ENCODE results near the gene APOA5. TPM values are rescaled to one million over a fixed set of nuclear protein-coding genes. Genes with fewer than 3 reads are reported as not detected.

Gene APOA5
- total and polyA plus RNA-seq, 2 of the 4 experiments (the other 2 are of a cell fraction): not detected

DNA sequence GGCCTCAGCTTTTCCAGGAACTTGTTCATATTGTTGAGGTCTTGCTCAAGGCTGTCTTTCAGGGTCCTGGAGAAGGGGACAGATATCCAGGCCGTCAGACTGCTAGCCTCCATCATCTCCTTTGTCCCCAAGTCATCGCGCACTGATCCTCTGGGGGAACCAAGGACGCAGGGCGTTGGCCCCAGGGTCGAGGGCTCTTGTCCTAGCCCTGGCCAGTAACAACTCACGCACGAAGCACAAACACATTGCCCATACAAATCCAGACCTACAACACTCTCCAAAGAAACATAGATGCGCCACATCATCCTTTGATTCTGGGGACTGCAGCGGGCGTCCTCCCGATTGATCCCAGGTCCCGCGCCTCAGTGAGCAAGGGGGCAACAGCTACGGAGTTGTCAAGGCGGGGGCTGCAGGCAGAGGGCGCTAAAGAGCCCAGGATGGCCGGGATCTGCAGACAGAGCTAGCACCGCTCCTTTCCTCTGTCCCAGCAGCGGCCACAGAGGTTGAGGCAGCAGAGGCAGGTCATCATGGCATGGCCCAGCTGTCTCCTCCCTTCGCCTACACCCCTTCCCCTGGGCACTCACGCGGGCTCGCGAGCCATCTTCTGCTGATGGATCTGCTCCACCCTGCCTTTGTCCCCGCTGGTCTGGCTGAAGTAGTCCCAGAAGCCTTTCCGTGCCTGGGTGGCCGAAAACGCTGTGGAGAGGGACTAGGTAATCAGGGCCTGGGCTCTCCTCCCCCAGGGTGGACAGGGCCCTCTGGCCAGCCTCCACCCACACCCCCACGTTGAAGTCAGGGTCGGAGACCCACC, 472 bp downstream of the APOA5 start:
- Histone ChIP-seq H3K4me3 (ENCODE audit: insufficient read depth, low read depth, low read length) (no peak overlapping the region), H4K8ac (ENCODE audit: low read depth in 2 of 2, low read length in 2 of 2) (no peak overlapping the region), H3K23ac (ENCODE audit: low read depth, low read length) (0 out of 2 replicates have a peak overlapping the region, but pooled peaks have one; percentile 1), H3K18ac (ENCODE audit: low read depth, low read length) (no peak overlapping the region), H3K79me1 (ENCODE audit: low read depth in 1 of 2, low read length in 2 of 2) (peaks cover 16 to 25% of the 10 kb centered on the region in 2 experiments), H3K4me1 (ENCODE audit: control insufficient read depth, insufficient read depth, low read length) (peaks cover 6% of the 10 kb centered on the region), H2BK5ac (ENCODE audit: low read depth, low read length, poor library complexity, severe bottlenecking) (no peak overlapping the region), H2AK9ac (replicated peaks; ENCODE audit: low read depth, low read length, poor library complexity) (peak overlapping the region; percentile 2), H4K20me1 (ENCODE audit: insufficient read depth, low read length) (no peaks in the 10 kb centered on the region), H3K27ac (ENCODE audit: insufficient read depth, low read length) (no peak overlapping the region), H2AK5ac (ENCODE audit: low read depth, low read length) (no peak overlapping the region; the same call in 1 of the 2 replicates), H2BK15ac (ENCODE audit: low read depth, low read length) (no peak overlapping the region), H2BK20ac (ENCODE audit: low read depth, low read length) (no peak overlapping the region), H3K9me1 (ENCODE audit: insufficient read depth, low read length) (peaks cover 13% of the 10 kb centered on the region), H4K5ac (ENCODE audit: low read depth, low read length) (no peak overlapping the region), H3K9me3 (ENCODE audit: control insufficient read depth, insufficient read depth, low read length) (no peaks in the 10 kb centered on the region), H3K14ac (replicated peaks; ENCODE audit: low read depth, low read length) (no peak overlapping the region), H2AFZ (replicated peaks; ENCODE audit: low read length, poor library complexity) (peak overlapping the region; percentile 88), H3K36me3 (ENCODE audit: control insufficient read depth, insufficient read depth, low read length) (peaks cover 2% of the 10 kb centered on the region; the same call in 1 of the 2 replicates), H3K27me3 (ENCODE audit: control insufficient read depth, insufficient read depth, low read length) (no peaks in the 10 kb centered on the region), H3K9ac (ENCODE audit: low read depth, low read length) (no peak overlapping the region), H2BK120ac (ENCODE audit: low read depth, low read length) (no peak overlapping the region), H4K91ac (ENCODE audit: insufficient read depth, low read depth, low read length) (no peak overlapping the region), H3K56ac (ENCODE audit: extremely low read depth, insufficient read depth, low read length) (no peak overlapping the region), H3K4ac (ENCODE audit: low read depth, low read length) (peak overlapping the region; percentile 50), H3K4me2 (ENCODE audit: low read depth, low read length) (peak overlapping the region; percentile 27; the same call in 1 of the 2 replicates)
- DNase-seq (peak; percentile 55), ATAC-seq (ENCODE audit: low read depth) (peak; percentile 71)
- 10% methylated on average over 15 of the region's 31 CpGs; no CpG with 5 or more reads in 1 of the 2 experiments for WGBS, 2 experiments (ENCODE audit: extremely low coverage in 2 of 2, insufficient read length in 1 of 2)
- in situ Hi-C loops (cut with MboI; ENCODE audit: low sequenced_read_pairs) (loop anchor here (5.0 kb wide), 1 partner anchor 311 kb away; no protein-coding TSS in a partner anchor), dilution Hi-C loops (cut with HindIII; ENCODE audit: low sequenced_read_pairs, unreplicated experiment) (no loop called here), intact Hi-C loops (cut with micrococcal nuclease) (loop anchor here (1.0 to 5.0 kb wide), 3 partner anchors 81 to 315 kb away; partner anchors contain the start of gene SIK3)
- ChIA-PET POLR2A (ENCODE audit: unreplicated experiment) (interaction anchor here (0.6 kb wide), 1 partner anchor 316 kb away, joined by 20 read pairs; no protein-coding TSS in a partner anchor), CTCF (interaction anchor here (0.5 to 2.3 kb wide), 18 partner anchors 8 to 431 kb away, joined by 3 to 30 read pairs (median 4); partner anchors contain the start of genes APOA4 and SIK3)
- no TSS peak for BruUV-seq (replicated peaks)
- TF ChIP-seq SMC3 (IDR thresholded peaks at IDR 0.05; ENCODE audit: low read depth, low read length) (peak; percentile 95), RCOR1 (IDR thresholded peaks at IDR 0.05; ENCODE audit: insufficient replicate concordance, low read length) (no peak), NFE2L2 (IDR thresholded peaks at IDR 0.05; ENCODE audit: low read depth, low read length) (no peak), MAFK (IDR thresholded peaks at IDR 0.05; ENCODE audit: low read depth, low read length) (no peak), CEBPB (IDR thresholded peaks at IDR 0.05; ENCODE audit: low read depth, low read length) (no peak), FOS (IDR thresholded peaks at IDR 0.05; ENCODE audit: low read depth, low read length) (no peak), RFX5 (IDR thresholded peaks at IDR 0.05; ENCODE audit: low read depth, low read length) (no peak), BHLHE40 (IDR thresholded peaks at IDR 0.05; ENCODE audit: low read depth, low read length) (no peak), RAD21 (IDR thresholded peaks at IDR 0.05; ENCODE audit: low read length) (peak; percentile 90), POLR2A (IDR thresholded peaks at IDR 0.05; ENCODE audit: low read depth, low read length) (no peak), MAZ (IDR thresholded peaks at IDR 0.05; ENCODE audit: borderline replicate concordance, low read depth, low read length) (peak; percentile 77)
- TF ChIP-seq, protein P1, sequence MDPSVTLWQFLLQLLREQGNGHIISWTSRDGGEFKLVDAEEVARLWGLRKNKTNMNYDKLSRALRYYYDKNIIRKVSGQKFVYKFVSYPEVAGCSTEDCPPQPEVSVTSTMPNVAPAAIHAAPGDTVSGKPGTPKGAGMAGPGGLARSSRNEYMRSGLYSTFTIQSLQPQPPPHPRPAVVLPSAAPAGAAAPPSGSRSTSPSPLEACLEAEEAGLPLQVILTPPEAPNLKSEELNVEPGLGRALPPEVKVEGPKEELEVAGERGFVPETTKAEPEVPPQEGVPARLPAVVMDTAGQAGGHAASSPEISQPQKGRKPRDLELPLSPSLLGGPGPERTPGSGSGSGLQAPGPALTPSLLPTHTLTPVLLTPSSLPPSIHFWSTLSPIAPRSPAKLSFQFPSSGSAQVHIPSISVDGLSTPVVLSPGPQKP (IDR thresholded peaks at IDR 0.05; ENCODE audit: borderline replicate concordance, low read depth, low read length): no peak
- TF ChIP-seq, protein P2, sequence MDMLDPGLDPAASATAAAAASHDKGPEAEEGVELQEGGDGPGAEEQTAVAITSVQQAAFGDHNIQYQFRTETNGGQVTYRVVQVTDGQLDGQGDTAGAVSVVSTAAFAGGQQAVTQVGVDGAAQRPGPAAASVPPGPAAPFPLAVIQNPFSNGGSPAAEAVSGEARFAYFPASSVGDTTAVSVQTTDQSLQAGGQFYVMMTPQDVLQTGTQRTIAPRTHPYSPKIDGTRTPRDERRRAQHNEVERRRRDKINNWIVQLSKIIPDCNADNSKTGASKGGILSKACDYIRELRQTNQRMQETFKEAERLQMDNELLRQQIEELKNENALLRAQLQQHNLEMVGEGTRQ (IDR thresholded peaks at IDR 0.05; ENCODE audit: low read depth, low read length): no peak
- TF ChIP-seq, protein P3, sequence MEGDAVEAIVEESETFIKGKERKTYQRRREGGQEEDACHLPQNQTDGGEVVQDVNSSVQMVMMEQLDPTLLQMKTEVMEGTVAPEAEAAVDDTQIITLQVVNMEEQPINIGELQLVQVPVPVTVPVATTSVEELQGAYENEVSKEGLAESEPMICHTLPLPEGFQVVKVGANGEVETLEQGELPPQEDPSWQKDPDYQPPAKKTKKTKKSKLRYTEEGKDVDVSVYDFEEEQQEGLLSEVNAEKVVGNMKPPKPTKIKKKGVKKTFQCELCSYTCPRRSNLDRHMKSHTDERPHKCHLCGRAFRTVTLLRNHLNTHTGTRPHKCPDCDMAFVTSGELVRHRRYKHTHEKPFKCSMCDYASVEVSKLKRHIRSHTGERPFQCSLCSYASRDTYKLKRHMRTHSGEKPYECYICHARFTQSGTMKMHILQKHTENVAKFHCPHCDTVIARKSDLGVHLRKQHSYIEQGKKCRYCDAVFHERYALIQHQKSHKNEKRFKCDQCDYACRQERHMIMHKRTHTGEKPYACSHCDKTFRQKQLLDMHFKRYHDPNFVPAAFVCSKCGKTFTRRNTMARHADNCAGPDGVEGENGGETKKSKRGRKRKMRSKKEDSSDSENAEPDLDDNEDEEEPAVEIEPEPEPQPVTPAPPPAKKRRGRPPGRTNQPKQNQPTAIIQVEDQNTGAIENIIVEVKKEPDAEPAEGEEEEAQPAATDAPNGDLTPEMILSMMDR (conservative IDR thresholded peaks at IDR 0.05; ENCODE audit: low read depth, low read length): peak; percentile 93

All from IMR-90 (cell line).